ENCODE results near the gene NDFIP1.

Gene NDFIP1

GRCh38 chr5:142108432-142109330 lies at the start of gene NDFIP1:
Gene NDFIP1 (plus strand): TSS chr5:142108779. CDS start chr5:142108975, 196 bp downstream.
- TF ChIP-seq Cebpa-rat (IDR thresholded peaks at IDR 0.05) = no peak
- peaks cover 0 to 43% (median 9%) of the 10 kb centered on the region in 11 experiments; a peak in 10 of 22 replicates for H4K20me1 ChIP-seq
- H3K4me1 ChIP-seq = peaks cover 15 to 27% (median 23%) of the 10 kb centered on the region in 10 experiments
- no peaks in the 10 kb centered on the region; a peak in 1 of 22 replicates for H3K36me3 ChIP-seq
- H3K4me2 ChIP-seq = peak within 1 kb of the TSS; percentile 84 to 97 (median 91)
- H3K27me3 ChIP-seq = peaks cover 0 to 45% (median 39%) of the 10 kb centered on the region in 11 experiments; a peak in 19 of 22 replicates
- H3K9me3 ChIP-seq (replicated peaks in 1 of 11) = no peaks in the 10 kb centered on the region
- H3K27ac ChIP-seq = peak within 1 kb of the TSS; percentile 76 to 93 (median 81)
- H3K4me3 ChIP-seq = peak within 1 kb of the TSS; percentile 71 to 93 (median 78)
- peak within 1 kb of the TSS; percentile 82 to 99 (median 88) for H3K9ac ChIP-seq

- Histone ChIP-seq H3K27me3 (no peaks in the 10 kb centered on the region), H3K4me1 (peaks cover 15 to 52% (median 21%) of the 10 kb centered on the region in 10 experiments), H3K4me3 (no peak overlapping the region), H4K20me1 (no peaks in the 10 kb centered on the region), H3K4me2 (peak overlapping the region in 1 of 11 experiments; percentile 20; a peak in 2 of 22 replicates), H3K9me3 (replicated peaks in 1 of 11) (no peaks in the 10 kb centered on the region), H3K9ac (no peak overlapping the region), H3K27ac (no peak overlapping the region), H3K36me3 (no peaks in the 10 kb centered on the region)
- TF ChIP-seq Cebpa-rat (IDR thresholded peaks at IDR 0.05) = no peak
Measured at GRCh38 chr5:142059304-142059940, 49.2 kb upstream of the NDFIP1 start.

- Histone ChIP-seq H3K4me1 (peaks cover 18 to 39% (median 30%) of the 10 kb centered on the region in 10 experiments), H3K4me2 (peak overlapping the region; percentile 67 to 84 (median 73)), H3K4me3 (no peak overlapping the region), H3K27me3 (no peaks in the 10 kb centered on the region), H3K9me3 (replicated peaks in 1 of 11) (no peaks in the 10 kb centered on the region), H3K27ac (peak overlapping the region in 9 of 11 experiments; percentile 11 to 62 (median 30); a peak in 9 of 22 replicates), H3K36me3 (no peaks in the 10 kb centered on the region), H4K20me1 (no peaks in the 10 kb centered on the region), H3K9ac (peak overlapping the region in 7 of 11 experiments; percentile 0 to 47 (median 27); a peak in 8 of 22 replicates)
- TF ChIP-seq Cebpa-rat (IDR thresholded peaks at IDR 0.05) = no peak
Measured at GRCh38 chr5:142063376-142063775, 45.2 kb upstream of the NDFIP1 start.

GRCh38 chr5:142063878-142064331 lies 44.7 kb upstream of the NDFIP1 start:
- H3K27me3 ChIP-seq = no peaks in the 10 kb centered on the region
- no peaks in the 10 kb centered on the region for H4K20me1 ChIP-seq
- peak in 3 of 11 experiments; percentile 16 to 37 (median 20); a peak in 1 of 22 replicates for TF ChIP-seq Cebpa-rat (IDR thresholded peaks at IDR 0.05)
- H3K4me2 ChIP-seq = peak overlapping the region; percentile 67 to 84 (median 73)
- H3K4me3 ChIP-seq = no peak overlapping the region
- peaks cover 18 to 36% (median 30%) of the 10 kb centered on the region in 10 experiments for H3K4me1 ChIP-seq
- no peaks in the 10 kb centered on the region for H3K9me3 ChIP-seq (replicated peaks in 1 of 11)
- peak overlapping the region in 9 of 11 experiments; percentile 24 to 62 (median 41); a peak in 12 of 22 replicates for H3K27ac ChIP-seq
- H3K36me3 ChIP-seq = no peaks in the 10 kb centered on the region
- H3K9ac ChIP-seq = peak overlapping the region in 7 of 11 experiments; percentile 0 to 47 (median 27); a peak in 9 of 22 replicates

- H3K27ac ChIP-seq = no peak overlapping the region; a peak in 1 of 22 replicates
- no peaks in the 10 kb centered on the region for H4K20me1 ChIP-seq
- H3K9me3 ChIP-seq (replicated peaks in 1 of 11) = no peaks in the 10 kb centered on the region
- peak overlapping the region in 9 of 11 experiments; percentile 3 to 48 (median 35); a peak in 13 of 22 replicates for H3K4me2 ChIP-seq
- H3K27me3 ChIP-seq = no peaks in the 10 kb centered on the region
- no peak overlapping the region for H3K4me3 ChIP-seq
- no peaks in the 10 kb centered on the region for H3K36me3 ChIP-seq
- H3K9ac ChIP-seq = no peak overlapping the region
- TF ChIP-seq Cebpa-rat (IDR thresholded peaks at IDR 0.05) = no peak
- H3K4me1 ChIP-seq = peaks cover 18 to 36% (median 29%) of the 10 kb centered on the region in 10 experiments
Measured at GRCh38 chr5:142065273-142065672, 43.3 kb upstream of the NDFIP1 start.

- Histone ChIP-seq H3K9me3 (replicated peaks in 1 of 11) (no peaks in the 10 kb centered on the region), H3K27me3 (no peaks in the 10 kb centered on the region), H3K4me2 (peak overlapping the region in 1 of 11 experiments; percentile 27; a peak in 1 of 22 replicates), H4K20me1 (no peaks in the 10 kb centered on the region), H3K9ac (no peak overlapping the region), H3K4me3 (no peak overlapping the region), H3K36me3 (no peaks in the 10 kb centered on the region), H3K4me1 (peaks cover 0 to 21% (median 10%) of the 10 kb centered on the region in 10 experiments; a peak in 16 of 20 replicates), H3K27ac (no peak overlapping the region)
- no peak for TF ChIP-seq Cebpa-rat (IDR thresholded peaks at IDR 0.05)
Measured at GRCh38 chr5:142069606-142070399, 38.8 kb upstream of the NDFIP1 start.

GRCh38 chr5:142070734-142071133 lies 37.8 kb upstream of the NDFIP1 start:
- no peak overlapping the region for H3K4me2 ChIP-seq
- H3K9ac ChIP-seq = no peak overlapping the region
- H3K27me3 ChIP-seq = no peaks in the 10 kb centered on the region
- H3K36me3 ChIP-seq = no peaks in the 10 kb centered on the region
- H4K20me1 ChIP-seq = no peaks in the 10 kb centered on the region
- no peak for TF ChIP-seq Cebpa-rat (IDR thresholded peaks at IDR 0.05)
- no peak overlapping the region for H3K4me3 ChIP-seq
- peaks cover 0 to 17% (median 3%) of the 10 kb centered on the region in 10 experiments; a peak in 9 of 20 replicates for H3K4me1 ChIP-seq
- no peaks in the 10 kb centered on the region for H3K9me3 ChIP-seq (replicated peaks in 1 of 11)
- H3K27ac ChIP-seq = no peak overlapping the region

GRCh38 chr5:142072488-142072887 lies 36.1 kb upstream of the NDFIP1 start:
- Histone ChIP-seq H3K4me2 (peak overlapping the region in 3 of 11 experiments; percentile 9 to 34 (median 27); a peak in 4 of 22 replicates), H3K36me3 (no peaks in the 10 kb centered on the region), H3K27ac (no peak overlapping the region), H4K20me1 (no peaks in the 10 kb centered on the region), H3K4me1 (peaks cover 0 to 17% (median 0%) of the 10 kb centered on the region in 10 experiments; a peak in 4 of 20 replicates), H3K27me3 (no peaks in the 10 kb centered on the region), H3K9ac (no peak overlapping the region), H3K9me3 (replicated peaks in 1 of 11) (peaks cover 0 to 6% (median 4%) of the 10 kb centered on the region in 11 experiments; a peak in 8 of 22 replicates), H3K4me3 (no peak overlapping the region)
- TF ChIP-seq Cebpa-rat (IDR thresholded peaks at IDR 0.05) = no peak
